Mammary epithelial cell (primary cell): ENCODE measurements around the gene SPATS2.

ENCODE experiments used
- EZH2 ChIP-seq: IDR thresholded peaks from 2 replicates; pipeline ENCODE4 v1.6.1; 2012; ENCODE audit warnings: low read length, inconsistent platforms, borderline replicate concordance
- TF ChIP-seq, protein P1 (sequence below), 2 donors: IDR thresholded peaks in 1 of 2; conservative IDR thresholded peaks in 1 of 2; 2 replicates each; pipeline ENCODE4 v1.5.1; 2011 to 2012; ENCODE audit warnings: inconsistent platforms in 2 of 2, low read length in 2 of 2, mild to moderate bottlenecking in 2 of 2, control low read depth in 1 of 2, low read depth in 1 of 2; ENCODE audit not compliant: insufficient read depth in 1 of 2; ENCODE audit errors: extremely low read depth in 1 of 2

DNA sequence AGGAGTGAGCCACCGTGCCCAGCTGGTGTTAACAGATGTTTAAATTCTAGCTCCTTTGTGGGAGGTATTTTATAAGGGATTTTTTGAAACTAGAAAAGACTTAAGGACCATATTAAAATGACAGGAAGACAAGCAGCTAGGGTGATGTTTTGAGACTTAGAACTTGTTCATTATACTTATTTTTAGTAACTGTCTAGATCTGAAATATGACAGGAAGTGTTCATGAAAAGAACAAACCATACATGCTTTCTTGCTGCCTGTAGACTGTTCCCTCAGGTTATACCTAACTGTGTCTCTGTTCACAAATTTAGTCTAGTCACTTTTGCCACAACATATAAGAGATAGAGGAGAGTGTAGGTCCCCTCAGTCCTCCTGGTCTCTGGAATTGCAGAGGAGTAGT, 134.6 kb downstream of the SPATS2 start:
- TF ChIP-seq, protein P1, sequence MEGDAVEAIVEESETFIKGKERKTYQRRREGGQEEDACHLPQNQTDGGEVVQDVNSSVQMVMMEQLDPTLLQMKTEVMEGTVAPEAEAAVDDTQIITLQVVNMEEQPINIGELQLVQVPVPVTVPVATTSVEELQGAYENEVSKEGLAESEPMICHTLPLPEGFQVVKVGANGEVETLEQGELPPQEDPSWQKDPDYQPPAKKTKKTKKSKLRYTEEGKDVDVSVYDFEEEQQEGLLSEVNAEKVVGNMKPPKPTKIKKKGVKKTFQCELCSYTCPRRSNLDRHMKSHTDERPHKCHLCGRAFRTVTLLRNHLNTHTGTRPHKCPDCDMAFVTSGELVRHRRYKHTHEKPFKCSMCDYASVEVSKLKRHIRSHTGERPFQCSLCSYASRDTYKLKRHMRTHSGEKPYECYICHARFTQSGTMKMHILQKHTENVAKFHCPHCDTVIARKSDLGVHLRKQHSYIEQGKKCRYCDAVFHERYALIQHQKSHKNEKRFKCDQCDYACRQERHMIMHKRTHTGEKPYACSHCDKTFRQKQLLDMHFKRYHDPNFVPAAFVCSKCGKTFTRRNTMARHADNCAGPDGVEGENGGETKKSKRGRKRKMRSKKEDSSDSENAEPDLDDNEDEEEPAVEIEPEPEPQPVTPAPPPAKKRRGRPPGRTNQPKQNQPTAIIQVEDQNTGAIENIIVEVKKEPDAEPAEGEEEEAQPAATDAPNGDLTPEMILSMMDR (conservative IDR thresholded peaks at IDR 0.05 in 1 of 2, IDR thresholded peaks at IDR 0.05 in 1 of 2; ENCODE audit: extremely low read depth in 1 of 2, insufficient read depth in 1 of 2, low read depth in 1 of 2, low read length in 2 of 2): no peak
- no peak for TF ChIP-seq EZH2
